ENCODE results near the gene GART. TPM values are rescaled to one million over a fixed set of nuclear protein-coding genes. Genes with fewer than 3 reads are reported as not detected.

GART gene
- total and polyA plus RNA-seq, 10 of the 15 experiments (the other 5 are each of a cell fraction or from before 2014, with no cell fraction given): 44.7 to 178 (median 106) TPM

DNA sequence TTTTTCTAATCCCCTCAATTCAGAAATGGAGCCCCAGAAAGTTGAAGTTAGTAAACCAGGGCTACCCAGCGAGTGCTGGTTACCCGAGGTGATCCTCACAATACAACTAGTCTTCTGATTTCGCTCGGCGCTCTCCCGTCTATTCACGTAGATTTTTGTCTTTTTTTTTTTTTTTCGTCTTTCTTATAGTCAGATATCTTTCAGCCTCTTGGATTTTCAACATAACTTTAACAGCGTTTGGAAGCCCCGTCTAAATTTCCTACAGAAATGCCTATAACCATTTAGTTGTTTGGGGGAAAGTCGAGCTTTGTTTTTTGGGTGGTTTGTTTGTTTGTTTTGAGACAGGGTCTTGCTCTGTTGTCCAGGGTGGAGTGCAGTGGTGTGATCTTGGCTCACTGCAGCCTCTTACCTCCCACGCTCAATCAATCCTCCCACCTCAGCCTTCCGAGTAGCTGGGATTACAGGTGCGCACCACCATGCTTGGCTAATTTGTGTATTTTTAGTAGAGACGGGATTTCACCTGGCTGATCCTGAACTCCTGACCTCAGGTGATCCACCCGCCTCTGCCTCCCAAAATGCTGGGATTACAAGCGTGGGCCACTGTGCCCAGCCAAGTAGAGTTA is 61.3 kb downstream of the GART start:
- ChIA-PET SMC1A (ENCODE audit: uncharacterized antibody, unreplicated experiment) (interaction anchor here (0.7 to 2.7 kb wide), 8 partner anchors 11 to 887 kb away, joined by 3 to 17 read pairs (median 4); partner anchors contain the start of gene DNAJC28), POLR2A (interaction anchor here (0.7 to 2.3 kb wide), 8 partner anchors 8 to 867 kb away, joined by 3 to 26 read pairs (median 4); partner anchors contain the start of genes CRYZL1, DNAJC28, DONSON and GART), RAD21 (ENCODE audit: unreplicated experiment) (interaction anchor here (0.7 to 2.5 kb wide), 12 partner anchors 11 to 241 kb away, joined by 3 to 23 read pairs (median 6); partner anchors contain the start of genes DNAJC28, DONSON and SON), CTCF (interaction anchor here (1.0 to 4.1 kb wide), 8 partner anchors 9 to 284 kb away, joined by 3 to 21 read pairs (median 4); partner anchors contain the start of gene DNAJC28)
- H3K4me3 ChIP-seq: peak overlapping the region; percentile 76
- no peaks in the 10 kb centered on the region for H3K9me3 ChIP-seq (replicated peaks; ENCODE audit: control insufficient read depth, insufficient read depth, low read length)
- H3K9ac ChIP-seq (ENCODE audit: control insufficient read depth, insufficient read depth, low read length): peak overlapping the region; percentile 74
- no peaks in the 10 kb centered on the region for H4K20me1 ChIP-seq (ENCODE audit: control insufficient read depth, insufficient read depth)
- peaks cover 3% of the 10 kb centered on the region; the same call in 1 of the 2 replicates for H3K4me1 ChIP-seq (ENCODE audit: control insufficient read depth, insufficient read depth, low read length)
- FAIRE-seq (no peak), DNase-seq (ENCODE audit: low read depth, low spot score) (no peak), ATAC-seq (no peak)
- in situ Hi-C loops (cut with MboI) (no loop called here), intact Hi-C loops (cut with micrococcal nuclease; ENCODE audit: unreplicated experiment) (loop anchor here (5.0 kb wide), 1 partner anchor 62 kb away; the partner anchor contains the start of genes GART and SON)
- 14% methylated on average over 17 of the region's 17 CpGs for WGBS (ENCODE audit: insufficient coverage, insufficient replicate concordance, low lambda C conversion rate, missing lambda C conversion rate)
- H3K27me3 ChIP-seq (replicated peaks in 1 of 2; ENCODE audit: control insufficient read depth in 2 of 2, insufficient read depth in 2 of 2, low read length in 1 of 2): no peaks in the 10 kb centered on the region
- peak overlapping the region; percentile 86 for H3K4me2 ChIP-seq (ENCODE audit: control insufficient read depth, insufficient read depth)
- peak overlapping the region; percentile 97 for H2AFZ ChIP-seq (ENCODE audit: control insufficient read depth, low read depth, low read length)
- TF ChIP-seq, protein P1, sequence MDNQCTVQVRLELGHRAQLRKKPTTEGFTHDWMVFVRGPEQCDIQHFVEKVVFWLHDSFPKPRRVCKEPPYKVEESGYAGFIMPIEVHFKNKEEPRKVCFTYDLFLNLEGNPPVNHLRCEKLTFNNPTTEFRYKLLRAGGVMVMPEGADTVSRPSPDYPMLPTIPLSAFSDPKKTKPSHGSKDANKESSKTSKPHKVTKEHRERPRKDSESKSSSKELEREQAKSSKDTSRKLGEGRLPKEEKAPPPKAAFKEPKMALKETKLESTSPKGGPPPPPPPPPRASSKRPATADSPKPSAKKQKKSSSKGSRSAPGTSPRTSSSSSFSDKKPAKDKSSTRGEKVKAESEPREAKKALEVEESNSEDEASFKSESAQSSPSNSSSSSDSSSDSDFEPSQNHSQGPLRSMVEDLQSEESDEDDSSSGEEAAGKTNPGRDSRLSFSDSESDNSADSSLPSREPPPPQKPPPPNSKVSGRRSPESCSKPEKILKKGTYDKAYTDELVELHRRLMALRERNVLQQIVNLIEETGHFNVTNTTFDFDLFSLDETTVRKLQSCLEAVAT (IDR thresholded peaks at IDR 0.05): peak; percentile 62; the same call in 1 of the 2 replicates
- no peak for TF ChIP-seq SP1 (IDR thresholded peaks at IDR 0.05; ENCODE audit: low read depth, low read length)
- peaks cover 15% of the 10 kb centered on the region for H3K79me2 ChIP-seq (ENCODE audit: control insufficient read depth, insufficient read depth, low read length)
- BruUV-seq (replicated peaks): TSS peak; percentile 90
- H3K36me3 ChIP-seq (ENCODE audit: control insufficient read depth in 2 of 2, insufficient read depth in 2 of 2, low read length in 1 of 2): no peaks in the 10 kb centered on the region; a peak in 1 of 4 replicates
- peak overlapping the region; percentile 82 for H3K27ac ChIP-seq (ENCODE audit: control insufficient read depth, insufficient read depth)

Data from GM12878 (cell line).